ENCODE measurements around the gene SLC25A10. TPM values are rescaled to one million over a fixed set of nuclear protein-coding genes. Genes with fewer than 3 reads are reported as not detected.

The SLC25A10 gene
- total RNA-seq, 1 donor from 2014 or later: 60.8 TPM

DNA sequence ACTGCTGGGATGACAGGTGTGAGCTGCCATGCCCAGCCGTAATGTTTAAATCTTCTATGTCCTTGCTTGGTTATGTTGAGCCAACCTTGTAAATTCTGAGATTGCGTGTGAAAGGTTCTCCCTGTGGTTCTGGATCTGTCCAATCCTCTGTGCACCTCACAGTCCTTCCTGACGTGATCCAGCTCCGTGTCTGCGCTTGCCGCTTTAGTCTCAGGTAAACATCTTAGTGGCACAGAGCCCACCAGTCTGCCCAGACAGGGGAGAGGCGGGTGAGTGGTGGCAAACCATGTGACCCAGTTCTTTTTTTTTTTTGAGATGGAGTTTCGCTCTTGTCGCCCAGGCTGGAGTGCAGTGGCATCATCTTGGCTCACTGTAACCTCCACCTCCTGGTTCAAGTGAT, 13.9 kb downstream of the SLC25A10 start:
- Mint-ChIP-seq H3K36me3 (ENCODE audit: unreplicated experiment) (no peaks in the 10 kb centered on the region), H3K9me3 (ENCODE audit: unreplicated experiment) (peaks cover 6% of the 10 kb centered on the region), H3K4me3 (ENCODE audit: unreplicated experiment) (no peak overlapping the region), H3K4me1 (ENCODE audit: low read depth, unreplicated experiment) (peaks cover 2% of the 10 kb centered on the region), H3K27me3 (ENCODE audit: unreplicated experiment) (peaks cover 7% of the 10 kb centered on the region), H3K27ac (ENCODE audit: unreplicated experiment) (no peak overlapping the region)
- no peak for TF ChIP-seq CTCF (IDR thresholded peaks at IDR 0.05; ENCODE audit: partially characterized antibody, unreplicated experiment)
- DNase-seq: no peak

DNA sequence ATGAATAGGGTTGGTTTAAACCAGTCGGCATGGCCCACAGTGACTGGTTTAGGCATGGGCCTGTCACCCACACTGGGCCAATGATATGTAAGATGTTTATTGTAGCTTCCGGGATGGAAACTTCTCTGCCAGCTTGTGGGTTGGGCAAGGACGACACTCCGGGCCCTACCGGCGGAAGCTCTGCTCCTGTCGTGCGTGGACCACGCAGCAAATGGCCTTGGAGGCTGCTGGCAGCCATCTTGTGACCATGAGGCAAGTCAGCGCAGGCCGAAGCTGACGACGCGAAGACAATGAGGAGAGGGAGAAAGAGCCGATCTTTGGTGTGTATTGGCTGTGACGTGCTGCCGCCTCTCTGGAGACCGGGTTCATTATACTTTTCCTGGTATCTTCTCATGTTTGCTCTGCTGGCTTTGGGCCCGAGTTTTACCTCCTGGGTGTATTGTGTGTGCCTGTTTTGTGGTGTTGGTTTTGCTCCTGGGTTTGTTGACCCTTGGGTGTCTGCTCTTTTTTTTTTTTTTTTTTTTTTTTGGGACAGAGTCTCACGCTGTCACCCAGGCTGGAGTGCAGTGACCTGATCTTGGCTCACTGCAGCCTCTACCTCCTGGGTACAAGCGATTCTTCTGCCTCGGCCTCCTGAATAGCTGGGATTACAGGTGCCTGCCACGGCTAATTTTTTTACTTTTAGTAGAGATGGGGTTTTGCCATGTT, 15.4 kb downstream of the SLC25A10 start:
- Mint-ChIP-seq H3K27ac (ENCODE audit: unreplicated experiment) (no peak overlapping the region), H3K4me1 (ENCODE audit: low read depth, unreplicated experiment) (peaks cover 2% of the 10 kb centered on the region), H3K9me3 (ENCODE audit: unreplicated experiment) (peaks cover 2% of the 10 kb centered on the region), H3K27me3 (ENCODE audit: unreplicated experiment) (peaks cover 2% of the 10 kb centered on the region), H3K4me3 (ENCODE audit: unreplicated experiment) (no peak overlapping the region), H3K36me3 (ENCODE audit: unreplicated experiment) (no peaks in the 10 kb centered on the region)
- TF ChIP-seq CTCF (IDR thresholded peaks at IDR 0.05; ENCODE audit: partially characterized antibody, unreplicated experiment): no peak
- DNase-seq: no peak

DNA sequence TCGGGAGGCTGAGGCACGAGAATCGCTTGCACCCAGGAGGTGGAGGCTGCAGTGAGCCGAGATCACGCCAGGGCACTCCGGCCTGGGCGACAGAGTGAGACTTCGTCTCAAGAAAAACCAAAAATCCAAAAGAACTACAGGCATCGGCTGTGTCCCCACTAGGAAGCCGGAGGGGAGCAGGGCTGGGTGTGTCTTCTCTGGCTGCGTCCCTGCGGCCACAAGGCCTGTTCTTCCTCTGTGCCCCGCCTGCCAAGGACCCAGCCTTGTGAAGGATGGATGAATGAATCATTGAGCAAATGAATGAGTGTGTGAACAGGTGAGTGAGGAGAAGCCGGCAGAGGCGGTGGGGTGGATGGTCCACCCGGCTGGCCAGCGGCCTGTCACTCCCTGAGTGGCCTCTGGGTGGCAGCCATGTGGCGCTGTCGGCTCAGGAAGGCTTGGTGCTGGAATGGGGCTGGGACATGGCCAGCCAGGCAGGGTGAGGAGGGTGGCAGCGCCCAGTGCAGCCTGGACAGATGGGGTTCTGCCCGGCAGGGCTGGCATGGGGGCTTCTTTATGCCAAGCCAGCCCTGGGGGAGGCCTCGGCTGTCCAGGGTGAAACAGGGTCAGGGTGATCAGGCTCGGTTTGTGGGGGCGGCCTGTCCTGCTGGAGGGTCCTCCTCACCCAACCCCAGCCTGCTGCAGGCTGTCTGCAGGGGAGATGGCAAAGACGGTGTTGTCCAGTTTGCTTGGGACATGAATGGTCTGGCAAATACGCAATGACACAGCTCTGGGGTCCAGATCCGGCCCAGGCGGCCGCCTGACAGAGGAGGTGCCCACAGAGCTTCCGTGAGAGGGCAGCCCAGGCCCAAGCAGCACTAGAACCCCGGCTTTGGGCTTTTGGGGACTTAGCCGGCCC, 21.7 kb downstream of the SLC25A10 start:
- H3K27ac Mint-ChIP-seq (ENCODE audit: unreplicated experiment): peak overlapping the region; percentile 43
- peak; percentile 90 for DNase-seq
- no peak overlapping the region for H3K4me3 Mint-ChIP-seq (ENCODE audit: unreplicated experiment)
- H3K36me3 Mint-ChIP-seq (ENCODE audit: unreplicated experiment): no peaks in the 10 kb centered on the region
- H3K4me1 Mint-ChIP-seq (ENCODE audit: low read depth, unreplicated experiment): peaks cover 6% of the 10 kb centered on the region
- H3K27me3 Mint-ChIP-seq (ENCODE audit: unreplicated experiment): no peaks in the 10 kb centered on the region
- TF ChIP-seq CTCF (IDR thresholded peaks at IDR 0.05; ENCODE audit: partially characterized antibody, unreplicated experiment): peak; percentile 89
- peaks cover 4% of the 10 kb centered on the region for H3K9me3 Mint-ChIP-seq (ENCODE audit: unreplicated experiment)

DNA sequence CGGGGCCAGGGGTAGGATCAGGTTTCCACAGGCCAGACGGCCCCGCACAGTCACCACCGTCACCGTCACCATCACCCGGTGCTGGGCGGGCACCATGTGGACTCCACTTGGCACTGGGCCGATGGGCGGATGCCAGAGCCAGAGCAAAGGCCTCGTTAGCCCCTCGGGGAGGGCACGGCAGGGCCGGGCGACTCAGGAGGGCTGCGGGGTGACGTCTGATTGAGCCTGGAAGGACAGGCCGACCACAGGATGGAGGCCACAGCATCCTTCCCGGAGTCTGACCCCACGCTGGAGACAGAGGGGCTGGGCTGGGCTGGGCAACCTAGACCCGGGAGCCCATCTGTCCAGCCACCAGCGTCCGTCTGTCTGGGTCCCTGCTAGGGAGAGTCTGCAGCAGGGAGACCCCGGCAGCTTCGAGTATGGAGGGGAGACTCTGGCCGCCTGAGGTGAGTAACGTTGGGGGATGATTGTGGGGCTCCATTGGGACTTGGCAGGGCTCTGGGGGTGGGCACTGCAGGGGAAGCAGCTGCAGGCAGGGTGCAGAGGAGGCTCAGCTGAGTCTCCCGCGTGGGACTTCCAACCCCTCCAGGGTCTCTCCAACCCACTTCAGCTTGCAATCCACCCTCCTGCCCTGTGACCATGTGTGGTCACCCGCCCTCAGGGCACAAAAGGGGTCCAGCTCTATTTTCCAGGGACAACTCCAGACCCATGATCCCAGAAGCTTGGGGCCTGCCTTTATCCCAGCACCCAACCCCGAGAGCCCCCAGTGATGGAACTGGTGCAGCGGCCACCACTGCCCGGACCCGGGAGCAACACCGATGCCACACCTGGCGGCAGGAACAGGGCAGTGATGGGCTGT, 22.6 kb downstream of the SLC25A10 start:
- no peak for TF ChIP-seq CTCF (IDR thresholded peaks at IDR 0.05; ENCODE audit: partially characterized antibody, unreplicated experiment)
- Mint-ChIP-seq H3K4me3 (ENCODE audit: unreplicated experiment) (no peak overlapping the region), H3K27me3 (ENCODE audit: unreplicated experiment) (peaks cover 2% of the 10 kb centered on the region), H3K36me3 (ENCODE audit: unreplicated experiment) (no peaks in the 10 kb centered on the region), H3K27ac (ENCODE audit: unreplicated experiment) (no peak overlapping the region), H3K9me3 (ENCODE audit: unreplicated experiment) (peaks cover 4% of the 10 kb centered on the region), H3K4me1 (ENCODE audit: low read depth, unreplicated experiment) (peaks cover 6% of the 10 kb centered on the region)
- no peak for DNase-seq

All from glutamatergic neuron (in vitro differentiated cells).